Esophagus mucosa (tissue), 1 donor: ENCODE results near the gene OARD1. TPM values are rescaled to one million over a fixed set of nuclear protein-coding genes. Genes with fewer than 3 reads are reported as not detected.

Experiments
- ATAC-seq: fragments of 200-7000 bp; cut with Tn5 transposase; one replicate; pipeline ENCODE4 v1.9.1; 2020
- total RNA-seq: library from RNA; stranded (reverse); gene quantifications from one replicate; pipeline ENCODE4 v1.2.4, GENCODE V29; 2023
- donor health status: DM: yes; HTN: yes; CAD: no.

The OARD1 gene
- total RNA-seq, 1 donor from 2014 or later: 17.4 TPM

DNA sequence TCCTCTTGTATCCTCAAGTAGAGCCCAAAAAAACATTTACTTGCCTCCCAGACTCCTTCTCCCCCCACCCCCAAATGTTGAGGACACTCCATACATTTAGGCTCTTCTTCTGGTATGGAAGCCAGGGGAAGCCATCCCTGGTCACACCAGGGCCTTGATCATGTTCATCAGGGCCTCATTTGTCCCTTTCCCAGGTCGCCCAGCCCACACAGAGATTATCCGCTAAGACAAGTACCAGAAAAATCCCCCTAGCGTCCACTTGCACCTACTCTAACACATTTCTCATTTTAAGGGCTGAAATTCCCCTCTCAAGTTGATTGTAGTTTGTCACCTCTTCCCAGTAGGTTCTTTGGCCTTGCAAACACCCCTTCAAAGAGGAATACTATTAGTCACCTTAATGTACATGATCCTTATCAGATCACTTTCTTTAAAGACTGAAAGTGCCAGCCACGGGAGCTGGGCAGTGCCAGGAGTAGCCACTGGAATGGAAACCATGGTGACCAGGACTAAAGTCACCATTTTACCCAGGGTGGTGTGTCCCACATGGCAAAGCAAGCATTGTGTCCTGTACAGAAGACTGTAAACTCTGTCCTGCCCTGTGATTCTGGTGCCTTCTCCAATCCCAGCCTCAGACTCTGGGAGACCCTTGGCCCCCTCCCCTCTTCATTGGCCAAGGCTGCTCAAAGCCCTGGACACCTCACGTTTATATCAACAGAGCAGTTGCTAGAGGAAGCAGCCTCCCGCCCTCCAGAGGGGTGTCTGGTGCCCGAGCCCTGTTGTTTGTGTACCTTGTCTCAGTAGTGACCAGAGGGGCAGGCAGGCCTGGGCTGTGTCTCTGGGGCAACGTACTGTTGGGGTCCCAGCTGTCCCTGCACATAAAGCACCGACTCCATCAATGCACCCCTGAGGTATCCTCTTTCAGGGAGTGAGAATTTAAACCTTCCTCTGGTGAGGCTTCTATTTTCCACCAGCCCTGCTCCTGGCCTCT is 24.1 kb downstream of the OARD1 start:
- no peak for ATAC-seq

DNA sequence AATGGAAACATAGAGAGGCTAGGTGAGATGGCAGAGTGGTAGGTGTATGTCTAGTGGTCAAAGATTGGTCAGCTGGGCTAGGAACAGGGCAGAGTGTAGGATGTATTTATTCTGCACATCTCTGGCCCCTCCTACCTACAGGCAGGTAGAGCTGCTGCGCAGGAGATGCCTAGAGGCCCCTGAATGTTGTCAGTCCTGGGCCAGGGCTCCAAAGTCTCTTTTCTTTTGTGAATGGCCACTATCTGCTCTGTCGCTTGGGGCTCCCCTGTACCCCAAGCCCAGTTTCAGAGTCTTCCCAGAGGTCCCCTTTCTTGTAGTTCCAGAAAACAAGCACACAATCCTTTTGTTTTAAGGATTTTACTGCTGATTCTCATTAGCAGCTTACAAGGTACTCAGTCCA is 24.9 kb downstream of the OARD1 start:
- ATAC-seq: no peak

DNA sequence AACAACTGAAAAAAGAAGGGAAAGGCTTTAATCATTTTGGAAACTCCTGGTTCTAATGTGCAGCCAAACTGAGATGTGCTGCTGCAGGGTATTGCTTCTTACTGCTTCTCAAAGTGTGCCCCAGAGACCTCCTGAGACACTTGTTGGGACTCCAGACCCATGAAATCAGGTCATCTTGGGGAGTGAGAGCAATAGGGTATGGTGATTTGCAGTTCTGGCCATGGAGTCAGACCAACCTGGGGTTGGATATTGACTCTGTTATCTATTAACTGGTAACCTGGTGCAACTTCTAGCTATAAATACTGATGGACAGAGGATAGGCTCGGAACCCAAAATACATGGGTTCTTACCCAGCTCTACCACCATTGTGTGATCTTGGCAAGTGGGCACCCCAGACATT is 26.1 kb downstream of the OARD1 start:
- no peak for ATAC-seq

GRCh38 chr6:41045664-41046063 is 26.5 kb downstream of the OARD1 start:
- no peak for ATAC-seq

- ATAC-seq: no peak
Observed at GRCh38 chr6:41043151-41043550, 29.0 kb downstream of the OARD1 start.

DNA sequence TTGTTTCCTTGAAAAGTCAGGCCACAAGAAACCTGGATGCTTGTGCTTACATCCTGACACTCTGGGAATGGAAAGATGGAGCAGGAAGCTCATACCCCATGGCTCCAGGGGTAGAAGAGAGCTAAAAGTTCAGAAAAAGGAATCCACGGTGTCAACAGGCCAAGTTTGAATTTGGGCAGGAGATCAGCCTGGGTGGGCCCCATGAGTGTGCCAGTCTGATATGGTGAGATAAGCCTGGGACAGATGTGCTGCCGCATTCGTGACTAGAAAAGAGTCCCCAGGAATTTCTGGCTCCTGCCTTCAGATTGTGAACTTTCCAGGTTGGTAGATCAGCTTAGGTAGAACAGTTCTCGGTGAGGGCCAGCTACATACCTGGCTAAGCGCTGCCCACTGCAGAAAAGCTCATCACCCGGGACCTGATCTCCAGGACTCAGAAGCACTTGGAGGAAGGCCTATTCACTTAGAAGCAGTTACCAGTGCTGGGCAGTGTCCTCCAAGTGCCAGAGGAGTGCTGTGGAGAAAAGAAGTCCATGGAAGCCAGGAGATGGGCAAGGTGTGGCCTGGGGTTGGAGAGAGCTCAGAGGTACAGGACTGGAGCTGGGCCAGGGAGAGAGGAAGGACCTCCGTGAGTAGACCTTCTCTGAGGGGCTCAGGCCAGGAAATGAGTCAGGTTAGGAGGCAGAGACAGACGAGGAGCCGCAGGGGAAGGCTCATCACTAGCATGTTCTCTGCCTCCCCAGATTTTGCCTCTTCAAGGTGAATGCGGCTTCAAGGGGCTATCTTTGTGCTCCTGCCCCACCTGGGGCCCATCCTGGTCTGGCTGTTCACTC is 29.7 kb downstream of the OARD1 start, which contains the start of gene TSPO2:
TSS of gene TSPO2 (plus strand) at position 242 of the 830 bp plus-strand sequence. CDS start at position 761, 519 bp downstream.
- ATAC-seq: no peak

- peak; percentile 19 for ATAC-seq
Observed at GRCh38 chr6:41040940-41041536, 31.1 kb downstream of the OARD1 start.

DNA sequence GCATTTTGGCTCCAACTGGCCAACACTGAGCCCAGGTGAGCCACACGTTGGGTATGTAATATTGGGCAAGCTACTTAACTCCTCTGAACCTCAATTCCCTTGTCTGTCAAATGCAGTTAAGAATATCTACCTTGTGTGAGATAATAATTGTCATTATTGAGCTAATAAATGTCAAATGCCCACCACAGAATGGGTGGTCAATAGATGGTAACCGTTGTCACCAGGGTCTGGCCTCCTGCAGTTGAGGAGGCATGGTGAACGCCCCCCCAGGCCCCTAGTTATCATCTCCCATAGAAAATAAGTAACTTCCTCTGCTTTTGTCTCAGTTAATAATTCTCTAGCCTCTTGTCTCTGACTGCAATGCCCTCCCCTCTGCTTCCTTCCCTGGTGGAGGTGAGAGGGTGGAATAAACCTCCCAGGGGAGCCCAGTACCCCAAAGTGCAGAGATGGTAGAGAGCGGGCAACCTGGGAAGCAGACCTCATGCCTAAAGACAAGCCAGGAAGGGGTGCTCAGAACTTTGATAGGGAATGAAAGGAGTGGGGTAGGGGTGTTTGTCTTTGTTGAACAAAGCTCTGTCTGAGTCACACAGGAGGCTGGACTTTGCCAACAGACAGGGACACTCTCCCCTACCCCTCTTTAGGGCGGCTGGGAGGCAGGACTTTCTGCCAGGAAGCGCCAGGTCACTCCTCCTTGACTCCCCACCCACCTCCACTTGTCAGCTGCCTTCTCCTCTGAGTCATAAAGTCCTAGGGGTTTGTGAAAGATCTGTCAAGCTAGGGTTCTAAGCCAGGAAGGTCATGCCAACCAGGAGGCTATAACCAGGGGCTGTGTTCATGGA is 31.8 kb downstream of the OARD1 start:
- peak; percentile 57 for ATAC-seq

DNA sequence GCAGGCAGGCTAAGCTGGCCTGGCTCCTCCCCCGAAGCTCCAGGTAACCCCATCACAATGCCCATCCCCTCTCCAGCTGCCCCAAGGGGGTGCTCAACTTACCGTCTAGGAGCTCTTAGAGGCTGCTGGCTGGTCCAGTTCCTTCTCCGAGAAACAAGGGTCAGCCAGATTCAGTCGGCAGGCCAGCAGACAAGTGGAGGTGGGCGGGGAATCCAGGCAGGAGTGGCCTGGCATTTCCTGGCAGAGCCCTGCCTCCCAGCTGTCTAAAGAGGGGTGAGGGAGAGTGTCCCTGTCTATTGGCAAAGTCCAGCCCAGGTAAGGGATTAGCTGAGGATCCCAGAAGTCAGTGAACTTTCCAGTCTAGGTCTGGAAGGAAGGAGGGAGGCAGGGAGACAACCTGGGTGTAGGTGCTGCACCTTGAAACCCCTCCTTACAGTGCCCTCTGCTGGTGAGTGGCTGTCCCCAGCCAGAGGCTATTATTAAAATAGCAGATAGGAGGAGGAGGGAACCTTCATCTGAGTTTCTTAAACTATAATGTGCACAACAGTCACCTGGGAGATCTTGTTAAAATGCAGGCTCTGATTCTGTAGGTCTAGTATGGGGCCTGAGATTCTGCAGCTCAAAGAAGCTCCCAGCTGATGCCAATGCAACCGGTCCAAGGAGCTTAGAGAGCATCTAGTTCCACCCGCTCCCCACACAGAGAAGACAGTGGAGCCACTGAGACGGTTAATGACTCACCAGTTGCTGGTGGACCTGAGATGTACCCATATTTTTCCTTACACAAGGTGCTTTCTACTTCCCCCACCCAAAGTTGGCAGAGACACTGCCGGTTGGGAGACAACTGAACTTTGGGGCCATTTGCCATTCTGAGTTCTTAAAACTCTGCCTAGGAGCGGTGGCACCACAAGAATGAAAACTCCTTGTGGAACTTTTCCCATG is 32.8 kb downstream of the OARD1 start, which contains the start of gene UNC5CL:
TSS of gene UNC5CL (minus strand) at position 162 of the 939 bp plus-strand sequence. CDS start 4,147 bp downstream, outside the sequence.
- peak; percentile 64 for ATAC-seq

DNA sequence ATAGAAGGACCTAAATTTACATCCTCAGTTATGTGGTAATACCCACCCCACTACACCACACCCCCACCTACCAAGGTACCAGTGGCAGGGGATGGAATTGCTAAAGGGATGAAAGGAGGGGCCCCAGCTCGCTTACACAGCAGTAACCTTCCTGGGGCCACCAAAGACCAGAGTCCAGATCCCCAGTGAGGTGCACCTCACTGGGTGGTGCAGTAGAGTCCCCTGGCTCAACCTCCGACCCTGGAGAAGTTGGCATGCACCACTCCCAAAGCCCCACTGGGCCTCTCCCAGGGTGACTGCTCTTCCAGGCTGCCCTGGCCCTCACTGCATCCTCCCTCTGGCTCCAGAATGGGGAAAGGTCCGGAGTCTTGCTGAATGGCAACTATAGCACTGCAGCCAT is 34.0 kb downstream of the OARD1 start:
- ATAC-seq: no peak

DNA sequence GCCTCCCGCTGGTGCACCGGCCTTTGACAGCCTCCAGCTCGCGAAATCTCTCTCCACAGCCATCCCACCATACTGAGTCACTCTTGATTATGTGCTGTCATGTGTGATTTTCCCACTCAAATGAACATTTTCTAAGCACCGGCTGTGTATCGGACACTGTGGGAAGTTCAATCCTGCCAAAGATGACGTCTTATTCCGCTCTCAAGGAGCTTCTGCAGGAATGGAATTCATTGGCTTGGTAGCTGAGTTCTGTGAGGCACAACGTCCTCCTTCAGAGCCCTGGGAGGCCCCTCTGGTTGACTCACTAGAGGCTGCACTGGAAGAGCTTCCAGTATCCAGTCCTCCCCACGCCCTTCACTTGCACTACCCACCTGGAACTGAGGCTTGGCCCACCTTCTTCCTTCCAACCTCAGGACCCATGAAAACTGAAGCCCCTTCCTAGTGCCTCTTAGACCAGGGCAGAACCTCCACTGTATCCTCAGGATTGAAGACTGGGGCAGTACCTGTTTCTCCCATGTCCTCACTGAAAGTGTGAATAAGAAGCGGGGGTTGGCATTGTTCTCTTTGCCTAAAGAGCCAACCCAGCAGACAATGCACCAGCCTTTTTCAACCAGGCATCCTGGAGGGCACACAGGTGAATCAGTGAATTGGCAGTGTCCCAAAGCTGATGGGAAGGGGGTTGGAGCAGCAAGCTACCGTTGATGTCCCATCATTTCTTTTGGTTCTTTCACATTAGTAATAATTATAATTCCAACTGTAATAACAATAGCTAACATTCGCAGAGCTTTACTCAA is 34.9 kb downstream of the OARD1 start:
- ATAC-seq: no peak

- peak; percentile 23 for ATAC-seq
Observed at GRCh38 chr6:41036601-41037000, 35.6 kb downstream of the OARD1 start.

- peak; percentile 68 for ATAC-seq
Observed at GRCh38 chr6:41036186-41036585, 36.0 kb downstream of the OARD1 start.

- no peak for ATAC-seq
Observed at GRCh38 chr6:41033776-41034175, 38.4 kb downstream of the OARD1 start.

DNA sequence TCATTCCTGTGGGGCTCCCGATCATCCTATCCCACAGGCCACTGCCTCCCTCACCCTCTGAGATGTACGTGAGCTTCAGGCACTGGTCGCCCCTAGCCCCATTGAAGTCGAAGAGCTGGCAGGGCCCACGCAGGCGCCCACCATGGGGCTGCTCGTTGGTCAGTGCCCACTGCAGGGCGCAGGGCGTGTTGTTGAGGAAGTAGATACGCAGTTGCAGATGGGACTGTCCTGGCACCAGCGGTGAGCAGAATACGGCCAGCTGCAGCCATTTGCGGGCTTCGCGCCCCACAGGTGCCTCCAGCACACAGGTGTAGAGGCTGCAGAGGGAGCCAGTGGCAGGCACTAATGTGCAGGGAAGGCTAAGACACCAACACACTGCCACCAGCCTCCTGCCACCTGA is 39.3 kb downstream of the OARD1 start:
- no peak for ATAC-seq

- peak; percentile 52 for ATAC-seq
Observed at GRCh38 chr6:41028561-41029412, 43.4 kb downstream of the OARD1 start.

DNA sequence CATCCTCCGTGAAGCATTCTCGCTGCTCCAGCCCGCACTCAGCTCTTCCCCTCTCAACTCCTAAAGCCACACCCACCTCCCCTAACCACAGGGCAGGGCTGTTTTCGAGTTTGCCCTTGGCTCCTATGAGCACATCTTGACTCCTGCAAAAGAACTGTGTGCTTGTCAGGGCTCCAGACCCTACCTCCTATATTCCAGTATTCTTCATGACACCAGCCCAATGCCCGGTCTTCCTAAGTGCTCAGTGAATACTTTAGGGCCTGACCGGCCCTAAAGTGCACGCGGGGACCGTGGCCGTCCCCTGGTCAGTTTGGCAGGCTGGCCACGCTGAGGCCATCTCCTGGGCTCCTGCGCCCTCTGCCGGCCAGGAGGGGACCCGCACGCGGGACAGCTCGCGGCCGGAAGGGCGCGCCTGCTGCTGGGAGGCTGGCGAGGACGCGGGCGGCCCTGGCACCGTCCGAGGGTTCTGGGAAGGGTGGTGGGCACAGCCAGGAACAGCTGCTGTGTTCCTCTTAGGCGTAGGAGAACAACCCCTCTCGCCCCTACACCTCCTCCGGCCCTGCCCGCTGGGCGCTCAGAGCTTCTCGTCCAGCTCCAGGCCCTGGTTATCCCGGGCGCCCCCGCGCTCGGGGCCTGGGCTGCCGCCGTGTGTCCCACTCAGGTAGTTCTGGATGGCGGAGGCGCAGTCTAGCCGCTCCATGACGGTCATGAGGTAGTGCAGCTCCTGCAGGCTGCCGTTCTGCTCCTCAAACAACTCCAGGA is 44.2 kb downstream of the OARD1 start:
- ATAC-seq: peak; percentile 90

DNA sequence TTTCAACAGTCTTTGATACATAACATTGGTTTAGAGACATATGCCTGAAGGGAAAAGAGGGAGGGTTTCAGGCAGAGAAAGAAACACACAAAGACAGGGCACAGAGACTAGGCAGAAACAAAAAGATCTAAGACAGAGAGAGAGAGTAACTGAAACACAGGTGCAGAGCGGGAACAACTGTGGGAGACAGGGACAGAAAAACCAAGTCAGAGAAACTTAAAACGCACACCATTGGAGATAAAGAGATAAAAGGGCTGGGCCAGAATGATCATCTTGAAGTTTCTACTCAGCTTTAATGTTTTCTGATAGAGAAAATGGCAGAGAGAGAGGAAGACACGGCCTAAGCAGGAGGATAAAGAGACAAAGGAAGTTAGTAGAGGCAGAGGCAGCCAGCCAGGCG is 44.9 kb downstream of the OARD1 start:
- ATAC-seq: no peak
